ENCODE data around the gene CAP2.
A peak's percentile ranks its signal among the peaks of the same experiment; 100 is the strongest.
"Not testable (repeated sequence)": the region's sequence is repeated elsewhere in the genome, so short reads cannot be mapped to it uniquely, and the experiment has no call there.

The CAP2 gene

GRCh38 chr6:17585766-17586490, 192.5 kb downstream of the CAP2 start:
- peak; percentile 5 for DNase-seq

- not testable (repeated sequence) for DNase-seq
Measured at GRCh38 chr6:17586623-17587022, 193.2 kb downstream of the CAP2 start.

GRCh38 chr6:17588011-17588410, 194.6 kb downstream of the CAP2 start:
- no peak for DNase-seq

GRCh38 chr6:17589406-17590096, 196.2 kb downstream of the CAP2 start:
- peak; percentile 91 for DNase-seq

GRCh38 chr6:17591287-17591686, 197.9 kb downstream of the CAP2 start:
- no peak for DNase-seq

- no peak for DNase-seq
Measured at GRCh38 chr6:17593246-17593645, 199.9 kb downstream of the CAP2 start.

GRCh38 chr6:17596085-17596484, 202.7 kb downstream of the CAP2 start:
- DNase-seq: no peak

GRCh38 chr6:17599877-17600526, 206.6 kb downstream of the CAP2 start, which contains the start of gene FAM8A1:
Gene FAM8A1 (plus strand): TSS chr6:17600302. CDS start chr6:17600410, 108 bp downstream.
- peak; percentile 80 for DNase-seq

GRCh38 chr6:17600527-17601385, 207.4 kb downstream of the CAP2 start:
- DNase-seq: peak; percentile 31

- DNase-seq: no peak
Measured at GRCh38 chr6:17601386-17601703, 207.9 kb downstream of the CAP2 start.

- no peak for DNase-seq
Measured at GRCh38 chr6:17602888-17603287, 209.5 kb downstream of the CAP2 start.

- no peak for DNase-seq
Measured at GRCh38 chr6:17606606-17607005, 213.2 kb downstream of the CAP2 start.
